Activated CD4-positive, CD25-positive, alpha-beta regulatory T cell treated with anti-CD3 and anti-CD28 coated beads, Interleukin-2, amount 50 U/mL, for 72 hours (primary cell): ENCODE measurements around the gene GLCE.
A peak's percentile ranks its signal among the peaks of the same experiment; 100 is the strongest.
"Not testable (repeated sequence)": the region's sequence is repeated elsewhere in the genome, so short reads cannot be mapped to it uniquely, and the experiment has no call there.

Experiments used
- DNase-seq: peaks from one replicate; pipeline ENCODE4 v3.0.0; 2021

GLCE gene

DNA sequence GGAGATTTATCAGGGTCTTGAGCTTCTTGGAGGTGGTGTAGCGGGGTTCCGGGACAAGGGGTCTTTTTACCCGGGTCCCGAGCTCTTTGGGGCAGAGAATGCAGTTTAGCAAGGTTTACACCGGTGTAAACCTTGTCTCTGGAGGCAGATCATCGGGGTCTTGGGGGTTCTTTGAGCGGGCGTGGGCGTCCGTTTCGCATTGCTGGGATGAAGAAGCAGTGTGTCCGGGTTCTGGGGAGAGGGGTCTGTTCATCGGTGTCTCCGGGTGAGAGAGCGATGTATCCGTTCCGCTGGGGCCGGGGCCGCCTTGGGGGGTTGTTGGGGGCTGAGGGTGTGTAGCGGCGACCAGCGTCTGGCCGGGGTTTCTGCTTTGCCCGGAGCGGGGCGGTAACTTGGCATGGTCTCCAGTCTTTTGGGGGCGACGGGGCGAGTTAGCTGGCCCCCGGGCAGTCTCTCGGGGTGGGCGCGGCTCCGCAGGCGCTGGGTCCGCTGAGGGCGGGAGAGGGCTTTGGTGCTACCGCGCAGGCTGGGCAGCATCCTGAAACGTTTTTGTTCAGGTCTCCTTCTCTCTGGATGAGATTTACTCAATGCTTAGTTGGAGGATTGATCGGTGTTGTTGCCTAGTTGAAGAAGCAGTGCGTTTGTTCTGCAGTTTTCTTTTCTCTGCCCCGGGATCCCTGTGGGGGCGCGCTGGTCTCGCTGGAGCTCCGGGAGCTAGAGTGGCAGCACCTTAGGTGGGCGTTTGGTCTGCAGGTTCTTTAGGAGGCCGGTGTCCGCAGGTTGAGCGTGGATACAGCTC, 843 bp downstream of the GLCE start:
- peak; percentile 37 for DNase-seq

DNA sequence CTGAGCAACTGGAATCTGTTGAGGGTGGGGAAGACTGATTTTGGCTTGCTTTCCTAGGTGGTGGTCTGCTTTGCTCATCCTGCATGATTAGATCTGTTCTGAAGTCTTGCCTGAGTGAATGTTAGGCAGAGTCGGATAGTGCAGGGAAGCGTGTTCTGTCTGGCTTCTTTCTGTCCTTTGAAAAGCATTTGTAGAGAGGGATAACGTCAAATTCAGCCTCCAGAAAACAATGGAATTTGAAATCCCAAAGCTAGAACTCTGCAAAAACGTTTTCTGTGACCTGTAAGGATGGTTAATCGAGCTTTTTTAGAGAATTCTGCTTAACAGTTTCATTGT, 1.4 kb downstream of the GLCE start:
- DNase-seq = no peak

GRCh38 chr15:69163141-69163669, 2.8 kb downstream of the GLCE start:
- no peak for DNase-seq

- DNase-seq = no peak
These were observed 4.6 kb downstream of the GLCE start for GRCh38 chr15:69164807-69165636.

DNA sequence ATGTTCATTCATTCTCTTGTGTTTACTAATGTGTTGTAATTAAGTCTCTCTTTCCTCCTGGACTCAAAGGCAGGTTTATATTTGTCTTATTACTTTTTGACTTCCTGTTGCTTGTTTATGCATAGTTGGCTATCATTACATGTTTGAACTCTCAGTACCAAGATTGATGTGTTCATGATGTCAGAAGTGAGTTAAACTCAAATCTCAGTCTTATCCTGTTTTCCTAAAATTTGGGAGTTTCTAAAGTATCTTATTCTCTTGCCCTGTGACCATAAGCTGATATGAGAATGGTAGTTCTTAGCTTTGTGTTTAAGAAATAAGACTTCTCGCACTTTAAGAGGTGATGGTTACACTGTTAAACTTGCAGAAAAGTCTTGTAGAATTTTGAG, 5.2 kb downstream of the GLCE start:
- no peak for DNase-seq

GRCh38 chr15:69167218-69167846, 6.9 kb downstream of the GLCE start:
- DNase-seq = no peak

DNA sequence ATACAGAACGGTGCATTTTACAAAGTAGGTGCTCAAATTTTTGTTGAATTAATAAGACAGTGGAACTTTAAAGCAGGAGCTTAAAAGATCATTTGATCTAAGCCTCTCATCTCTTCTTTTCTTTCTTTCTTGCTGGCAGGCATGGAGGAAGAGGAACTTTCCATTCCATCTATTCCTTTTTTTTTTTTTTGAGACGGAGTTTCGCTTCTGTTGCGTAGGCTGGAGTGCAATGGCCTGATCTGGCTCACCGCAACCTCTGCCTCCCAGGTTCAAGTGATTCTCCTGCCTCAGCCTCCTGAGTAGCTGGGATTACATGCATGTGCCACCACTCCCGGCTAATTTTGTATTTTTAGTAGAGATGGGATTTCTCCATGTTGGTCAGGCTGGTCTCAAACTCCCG, 7.9 kb downstream of the GLCE start:
- DNase-seq = not testable (repeated sequence)

DNA sequence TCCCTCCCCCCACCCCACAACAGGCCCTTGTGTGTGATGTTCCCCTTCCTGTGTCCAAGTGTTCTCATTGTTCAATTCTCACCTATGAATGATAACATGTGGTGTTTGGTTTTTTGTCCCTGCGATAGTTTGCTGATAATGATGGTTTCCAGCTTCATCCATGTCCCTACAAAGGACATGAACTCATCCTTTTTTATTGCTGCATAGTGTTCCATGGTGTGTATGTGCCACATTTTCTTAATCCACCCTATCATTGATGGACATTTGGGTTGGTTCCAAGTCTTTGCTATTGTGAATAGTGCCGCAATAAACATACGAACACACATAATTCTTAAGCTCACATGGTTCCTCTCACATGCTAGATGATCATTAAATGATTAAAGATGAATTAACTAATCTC, 9.1 kb downstream of the GLCE start:
- not testable (repeated sequence) for DNase-seq

DNA sequence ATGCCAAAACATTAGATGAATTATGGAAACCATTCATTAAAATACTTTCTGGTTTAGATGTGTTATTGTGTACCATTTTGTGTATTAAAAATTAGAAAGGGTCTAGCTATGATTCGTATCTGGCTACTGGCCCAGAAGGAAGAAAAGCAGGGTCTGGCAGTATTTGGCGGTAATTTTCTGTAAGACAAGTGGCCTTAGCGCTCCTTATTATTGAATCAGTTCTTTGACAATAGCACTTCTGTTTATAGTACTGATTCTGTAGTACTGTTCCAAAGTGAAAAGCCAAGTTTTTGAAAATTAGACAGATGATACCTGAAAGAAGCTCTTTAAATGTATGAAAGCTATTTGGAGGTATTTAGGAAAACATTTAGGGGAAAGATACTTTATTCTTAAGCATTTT, 10.2 kb downstream of the GLCE start:
- no peak for DNase-seq

DNA sequence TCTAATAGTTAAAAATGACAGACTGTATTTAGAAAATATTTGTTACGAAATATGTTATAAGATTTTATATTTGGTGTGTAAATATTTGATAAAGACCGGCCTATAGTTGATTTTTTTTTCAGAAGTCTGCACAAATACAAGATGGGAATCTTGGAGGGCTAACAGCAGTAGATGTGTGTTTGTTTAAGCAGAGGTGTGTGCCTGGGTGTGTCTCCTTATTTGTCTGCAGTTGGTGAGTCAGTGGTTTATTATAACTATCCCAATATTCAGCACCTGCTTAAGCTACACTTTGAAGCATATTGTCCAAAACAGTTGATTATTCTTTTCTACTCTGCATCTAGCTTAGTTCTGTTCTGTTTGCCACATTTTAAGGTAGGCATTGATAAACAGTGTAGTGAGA, 12.4 kb downstream of the GLCE start:
- no peak for DNase-seq

GRCh38 chr15:69175536-69175935, 15.1 kb downstream of the GLCE start:
- DNase-seq = no peak

DNA sequence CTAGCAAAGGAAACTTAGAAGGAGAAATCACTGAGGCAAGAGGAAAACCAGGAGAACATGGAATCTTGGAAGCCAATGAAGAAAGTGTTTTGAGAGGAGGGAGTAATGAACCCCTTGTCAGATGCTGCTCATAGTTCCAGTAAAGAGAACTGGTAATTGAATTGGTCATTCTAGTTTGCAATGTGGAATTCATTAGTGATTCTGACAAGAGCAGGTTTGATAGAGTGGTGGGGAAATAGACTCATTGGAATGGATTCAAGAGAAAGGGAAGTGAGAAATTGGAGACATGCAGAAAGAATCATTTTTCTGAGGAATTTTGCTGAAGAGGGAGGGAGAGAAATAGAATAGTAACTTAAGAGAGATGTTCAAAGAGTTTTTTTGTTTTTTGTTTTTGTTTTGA, 21.0 kb downstream of the GLCE start:
- DNase-seq = no peak

DNA sequence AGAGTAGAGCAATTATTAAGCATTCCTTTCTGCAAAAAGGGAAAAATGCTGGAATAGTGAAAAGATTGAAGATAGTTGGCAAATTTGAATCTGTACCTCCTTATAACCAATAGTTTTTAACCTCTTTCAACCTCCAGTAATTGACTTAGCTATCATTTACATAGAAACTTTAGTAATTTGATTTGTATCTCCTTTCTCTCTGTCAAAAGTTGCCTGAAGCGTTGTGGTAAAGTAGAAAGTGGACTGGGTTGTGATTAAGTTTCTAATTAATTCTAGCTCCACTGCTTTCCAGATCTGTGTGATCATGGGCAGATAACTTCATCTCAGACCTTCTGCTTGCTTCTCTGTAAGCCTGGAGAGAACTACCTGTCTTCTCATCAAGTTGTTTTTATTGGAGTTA, 24.8 kb downstream of the GLCE start:
- no peak for DNase-seq

DNA sequence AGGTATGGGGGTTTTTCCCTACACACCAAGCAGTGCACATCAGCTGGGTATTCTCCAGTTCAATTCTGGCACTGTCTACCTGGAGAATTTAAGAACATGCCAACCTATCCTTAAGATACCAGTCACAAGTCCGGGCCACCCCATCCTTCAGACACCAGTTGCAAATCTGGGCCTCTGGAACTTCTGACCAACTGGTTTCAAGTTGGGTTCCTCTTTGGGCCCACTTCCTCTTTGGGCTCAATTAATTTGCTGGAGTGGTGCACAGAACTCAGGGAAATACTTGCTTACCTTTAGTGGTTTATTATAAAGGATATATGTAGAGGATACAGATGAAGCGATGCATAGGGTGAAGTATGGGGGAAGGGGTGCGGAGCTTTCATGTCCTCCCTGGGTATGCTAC, 25.3 kb downstream of the GLCE start:
- no peak for DNase-seq

DNA sequence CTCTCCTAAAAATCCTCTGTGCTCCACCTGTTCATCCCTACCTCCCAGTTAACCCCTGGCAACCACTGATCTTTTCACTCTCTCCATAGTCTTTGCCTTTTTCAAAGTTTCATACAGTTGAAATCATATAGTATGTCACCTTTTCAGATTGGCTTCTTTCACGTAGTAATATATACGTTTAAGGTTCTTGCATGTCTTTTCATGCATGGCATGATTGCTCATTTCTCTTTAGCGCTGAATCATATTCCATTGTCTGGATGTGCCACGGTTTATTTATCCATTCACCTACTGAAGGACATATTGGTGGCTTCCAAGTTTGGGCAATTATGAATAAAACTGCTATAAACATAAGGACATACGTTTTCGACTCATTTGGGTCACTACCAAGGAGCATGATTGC, 28.7 kb downstream of the GLCE start:
- no peak for DNase-seq

- no peak for DNase-seq
These were observed 29.7 kb downstream of the GLCE start for GRCh38 chr15:69190091-69190490.

- DNase-seq = no peak
These were observed 30.1 kb downstream of the GLCE start for GRCh38 chr15:69190504-69190903.

DNA sequence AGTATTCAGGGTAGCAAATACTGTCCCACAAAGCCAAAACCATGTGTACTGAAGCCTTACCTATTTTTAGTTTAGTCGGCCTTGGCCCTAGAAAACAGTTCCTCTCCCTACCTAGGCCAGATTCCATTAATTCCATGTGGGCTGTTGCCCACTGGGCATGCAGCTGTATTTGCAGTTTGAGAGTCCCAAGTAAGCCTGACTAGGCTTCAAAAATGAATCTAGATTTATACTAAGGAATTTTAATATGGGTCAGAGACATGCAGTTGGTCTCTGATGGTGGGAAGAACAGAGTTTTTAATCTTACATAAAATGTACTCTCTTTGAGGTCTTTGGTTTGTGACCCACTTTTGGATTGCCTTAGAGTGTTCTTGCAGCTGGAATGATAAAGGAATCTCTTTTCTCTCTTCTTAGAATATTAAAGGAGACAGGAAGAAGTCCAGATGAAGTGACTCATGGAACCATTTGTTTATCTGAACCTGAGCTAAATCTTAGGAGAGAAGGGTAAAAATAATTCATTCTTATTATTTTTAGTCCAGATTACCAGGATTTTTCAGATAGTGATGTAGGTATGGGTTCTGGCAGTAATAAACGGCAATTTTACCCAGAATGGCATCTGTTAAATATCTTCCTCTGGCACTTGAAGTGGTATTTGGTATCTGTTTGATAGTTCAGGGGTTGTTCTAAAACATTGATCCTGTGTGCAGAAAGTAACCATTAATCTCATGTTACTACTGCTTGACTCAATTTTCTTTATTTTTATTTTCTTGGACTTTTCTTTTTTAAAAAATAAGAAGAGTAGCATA, 33.8 kb downstream of the GLCE start:
- DNase-seq = no peak

DNA sequence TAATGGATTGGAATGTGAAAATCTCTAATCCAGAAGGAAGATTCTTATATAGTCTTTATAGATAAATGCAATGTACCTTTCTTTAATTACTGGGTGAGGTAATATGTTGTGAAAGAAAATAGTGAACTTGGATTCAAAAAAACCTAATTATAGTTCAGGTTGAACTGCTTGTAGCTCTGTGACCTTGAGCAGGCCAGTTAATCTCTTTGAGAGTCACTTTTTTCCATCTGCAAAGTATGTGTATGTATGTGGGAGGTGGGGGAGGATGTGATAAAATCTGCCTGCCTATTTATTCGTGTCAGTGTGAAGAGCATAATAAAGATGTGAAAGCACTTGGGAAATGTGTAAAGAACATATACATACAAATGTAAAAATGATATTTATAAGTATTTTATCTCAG, 34.4 kb downstream of the GLCE start:
- no peak for DNase-seq

DNA sequence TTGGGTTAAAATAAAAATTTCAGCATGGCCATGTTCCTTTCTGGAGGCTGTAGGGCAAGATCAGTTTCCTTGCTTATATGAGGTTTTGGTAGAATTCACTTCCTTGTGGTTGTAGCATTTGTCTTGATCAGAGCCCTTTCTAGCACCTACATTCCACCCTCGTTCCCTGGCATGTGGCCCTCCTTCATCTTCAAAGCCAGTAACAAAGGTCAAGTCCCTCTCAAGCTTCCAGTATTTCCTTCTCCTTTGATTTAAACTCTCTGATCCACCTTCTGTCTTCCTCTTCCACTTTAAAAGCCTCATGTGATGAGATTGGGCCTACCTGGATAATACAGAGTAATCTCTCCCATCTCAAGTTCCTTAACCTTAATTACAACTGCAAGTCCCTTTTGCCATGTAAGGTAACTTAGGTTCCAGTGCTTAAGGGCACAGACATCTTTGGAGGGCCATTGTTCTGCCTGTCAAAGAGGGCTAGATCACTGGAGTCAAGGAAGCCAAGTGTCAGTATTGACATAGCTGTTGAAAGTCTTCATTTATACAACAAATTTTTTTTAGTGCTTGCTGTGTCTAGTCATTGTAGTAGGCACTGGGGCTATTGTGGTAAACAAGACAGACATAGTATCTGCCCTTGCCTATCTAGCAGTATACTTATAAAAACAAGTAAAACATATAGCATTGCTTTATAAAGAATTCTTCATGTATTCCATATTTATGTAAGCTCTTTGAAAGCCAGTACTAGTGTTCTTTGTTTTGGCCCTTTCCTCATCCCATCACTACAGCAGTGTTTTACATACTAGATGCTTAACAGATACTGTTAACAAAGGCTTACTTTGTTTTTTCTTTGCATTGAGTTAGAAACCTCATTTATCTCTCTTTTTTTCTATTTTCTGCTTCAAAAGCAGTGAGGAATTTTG, 40.7 kb downstream of the GLCE start:
- DNase-seq = no peak

DNA sequence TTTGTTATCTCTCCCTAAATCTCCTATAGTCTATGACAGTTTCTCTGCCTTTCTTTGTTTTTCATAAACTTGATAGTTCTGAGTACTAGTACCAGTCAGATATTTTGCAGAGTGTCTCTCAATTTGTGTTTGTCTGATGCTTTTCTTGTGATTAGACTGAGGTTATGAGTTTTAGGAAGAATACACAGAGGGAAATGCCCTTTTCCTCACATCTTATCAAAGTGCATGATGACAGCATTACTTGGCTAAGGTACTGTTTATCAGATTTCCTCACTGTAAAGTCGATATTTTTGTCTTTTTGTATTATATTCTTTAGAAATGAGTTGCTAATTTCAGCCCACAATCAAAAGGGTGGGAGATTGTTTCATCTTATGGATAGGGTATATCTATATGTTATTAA, 45.6 kb downstream of the GLCE start:
- no peak for DNase-seq

DNA sequence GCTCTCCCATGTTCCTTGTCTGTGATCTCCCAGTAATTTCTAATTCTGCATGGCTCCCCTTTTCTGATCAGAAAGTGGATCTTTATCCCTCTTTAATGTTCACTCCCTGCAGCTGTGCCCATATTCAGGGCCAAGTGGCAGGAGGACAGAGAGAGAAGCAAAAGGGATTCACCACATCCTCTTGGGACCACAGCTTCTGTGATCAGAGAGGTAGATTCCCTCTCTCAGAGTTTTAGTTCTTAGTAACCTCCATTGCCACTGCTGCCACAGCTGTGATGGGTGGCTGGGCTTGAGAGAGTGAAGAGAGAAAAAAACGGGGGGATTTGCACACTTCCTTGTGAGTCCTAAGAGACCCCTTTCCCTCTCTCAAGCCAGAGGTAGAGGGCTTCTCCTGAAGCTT, 49.2 kb downstream of the GLCE start:
- no peak for DNase-seq
